ENCODE measurements around the gene DSN1. TPM values are rescaled to one million over a fixed set of nuclear protein-coding genes. Genes with fewer than 3 reads are reported as not detected.

Gene DSN1
- total and polyA plus RNA-seq, 2 of the 8 experiments (the other 6 are each of a cell fraction or from before 2014, with no cell fraction given), result 12.0 to 26.2 TPM

DNA sequence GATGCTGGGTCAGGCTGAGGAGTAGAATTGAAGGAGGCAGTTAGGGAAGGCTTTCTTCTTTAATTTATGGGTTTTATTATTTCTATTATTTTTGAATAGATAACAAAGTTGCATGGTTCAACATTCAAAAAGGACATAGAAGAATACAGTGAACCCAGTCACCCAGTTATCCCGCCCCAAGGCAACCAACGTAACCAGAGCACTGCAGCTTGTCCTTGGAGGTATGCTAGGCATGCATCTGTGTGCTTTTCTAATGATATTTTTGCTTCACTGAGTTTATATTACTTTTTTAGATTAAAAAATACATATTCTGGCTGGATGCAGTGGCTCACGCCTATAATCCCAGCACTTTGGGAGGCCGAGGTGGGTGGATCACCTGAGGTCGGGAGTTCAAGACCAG, 47.4 kb upstream of the DSN1 start:
- H3K14ac ChIP-seq (ENCODE audit: insufficient read length), result no peak overlapping the region
- no peak overlapping the region for H4K91ac ChIP-seq (replicated peaks; ENCODE audit: insufficient read length, low read length)
- H3K4me3 ChIP-seq (ENCODE audit: extremely low read depth in 1 of 4, insufficient read depth in 2 of 4, low read depth in 3 of 4, low read length in 4 of 4), result no peak overlapping the region
- H4K8ac ChIP-seq (ENCODE audit: extremely low read depth, insufficient read depth, low read length), result no peak overlapping the region
- H3K23me2 ChIP-seq (ENCODE audit: low read depth, low read length), result no peaks in the 10 kb centered on the region
- H2BK5ac ChIP-seq (ENCODE audit: low read depth, low read length), result no peak overlapping the region
- no peak for DNase-seq (ENCODE audit: low read depth in 1 of 2, low spot score in 2 of 2)
- H3K18ac ChIP-seq (ENCODE audit: extremely low read depth, low read length), result no peak overlapping the region
- no peak overlapping the region for H2BK12ac ChIP-seq (ENCODE audit: low read depth, low read length)
- peaks cover 0 to 2% of the 10 kb centered on the region in 2 experiments for H4K20me1 ChIP-seq (replicated peaks in 1 of 2; ENCODE audit: control insufficient read depth in 1 of 2, insufficient read depth in 2 of 2, low read length in 2 of 2)
- H3K27me3 ChIP-seq (replicated peaks in 1 of 4; ENCODE audit: control insufficient read depth in 3 of 4, extremely low read depth in 1 of 4, insufficient read depth in 3 of 4, low read length in 3 of 4), result no peaks in the 10 kb centered on the region
- H3K36me3 ChIP-seq (ENCODE audit: control insufficient read depth in 2 of 4, insufficient read depth in 4 of 4, low read length in 3 of 4), result peaks cover 0 to 9% (median 5%) of the 10 kb centered on the region in 4 experiments; a peak in 5 of 8 replicates
- no peaks in the 10 kb centered on the region; the same call in 1 of the 2 replicates for H3K79me1 ChIP-seq (ENCODE audit: low read depth, low read length)
- no peak for FAIRE-seq
- H3K27ac ChIP-seq (ENCODE audit: low read depth, low read length), result no peak overlapping the region
- no peak overlapping the region for H3K4me2 ChIP-seq (ENCODE audit: insufficient read depth in 1 of 2, low read depth in 2 of 2, low read length in 2 of 2)
- no peak overlapping the region for H2BK15ac ChIP-seq (ENCODE audit: low read length)
- H3K79me2 ChIP-seq (ENCODE audit: control insufficient read depth in 1 of 2, insufficient read depth in 2 of 2, low read length in 2 of 2), result no peaks in the 10 kb centered on the region
- no peak overlapping the region for H3K9ac ChIP-seq (replicated peaks in 1 of 4; ENCODE audit: extremely low read depth in 1 of 4, low read depth in 3 of 4, low read length in 3 of 4)
- H3K56ac ChIP-seq (replicated peaks; ENCODE audit: insufficient read length, low read depth, low read length), result no peak overlapping the region
- no peak overlapping the region for H2BK20ac ChIP-seq (ENCODE audit: low read length)
- no peak overlapping the region for H3K4ac ChIP-seq (replicated peaks; ENCODE audit: insufficient read length, low read depth, low read length)
- H4K5ac ChIP-seq (ENCODE audit: insufficient read length, low read depth, low read length), result no peak overlapping the region
- WGBS, 2 experiments (ENCODE audit: extremely low coverage in 1 of 2, insufficient coverage in 1 of 2, insufficient read length in 1 of 2, insufficient replicate concordance in 2 of 2, low coverage in 1 of 2, low lambda C conversion rate in 2 of 2, missing lambda C conversion rate in 1 of 2), result 96% methylated on average over 5 of the region's 5 CpGs; no CpG with 5 or more reads in 1 of the 2 experiments
- no peak overlapping the region for H2BK120ac ChIP-seq (replicated peaks; ENCODE audit: low read depth, low read length)
- no peak overlapping the region for H2AK5ac ChIP-seq (ENCODE audit: low read depth, low read length)
- no peak for TF ChIP-seq RFX5 (IDR thresholded peaks at IDR 0.05; ENCODE audit: borderline replicate concordance, low read depth, low read length)
- H3K23ac ChIP-seq (ENCODE audit: insufficient read length), result no peak overlapping the region
- H3K9me3 ChIP-seq (ENCODE audit: insufficient read depth in 2 of 2, low read depth in 1 of 2, low read length in 1 of 2), result no peaks in the 10 kb centered on the region
- ChIA-PET POLR2A (ENCODE audit: partially characterized antibody) (no interaction called here), CTCF (ENCODE audit: partially characterized antibody) (interaction anchor here (0.6 to 2.7 kb wide), 10 partner anchors 9 to 66 kb away, joined by 3 to 11 read pairs (median 4); no protein-coding TSS in a partner anchor)
- H3K4me1 ChIP-seq (replicated peaks in 1 of 4; ENCODE audit: control insufficient read depth in 3 of 4, insufficient read depth in 4 of 4, low read length in 3 of 4), result peaks cover 3 to 10% (median 6%) of the 10 kb centered on the region in 4 experiments; a peak in 5 of 7 replicates
- H2AFZ ChIP-seq (ENCODE audit: low read length), result no peak overlapping the region

Data from H1 (cell line).